GM20000 (cell line): Measurements from ENCODE around the gene USP36.
"Not testable (repeated sequence)": the region's sequence is repeated elsewhere in the genome, so short reads cannot be mapped to it uniquely, and the experiment has no call there.

Experiments
- DNase-seq: peaks from one replicate; pipeline ENCODE4 v3.0.0; 2012; ENCODE audit warnings: low spot score
- CTCF ChIP-seq: IDR thresholded peaks from 2 replicates; pipeline ENCODE4 v1.5.1; 2012; ENCODE audit warnings: mild to moderate bottlenecking, control low read depth; ENCODE audit errors: extremely low read depth, missing control alignments

The USP36 gene

GRCh38 chr17:78759203-78759968 lies 81.2 kb downstream of the USP36 start:
- no peak for DNase-seq
- no peak for TF ChIP-seq CTCF

- DNase-seq = no peak
- no peak for TF ChIP-seq CTCF
Measured at GRCh38 chr17:78753316-78754250, 87.0 kb downstream of the USP36 start.

GRCh38 chr17:78751447-78752161 lies 89.0 kb downstream of the USP36 start:
- TF ChIP-seq CTCF = no peak
- no peak for DNase-seq

GRCh38 chr17:78751000-78751399 lies 89.6 kb downstream of the USP36 start:
- not testable (repeated sequence) for DNase-seq

- no peak for DNase-seq
- TF ChIP-seq CTCF = no peak
Measured at GRCh38 chr17:78748730-78749317, 91.8 kb downstream of the USP36 start.

- no peak for TF ChIP-seq CTCF
- DNase-seq = peak; percentile 45
Measured at GRCh38 chr17:78748048-78748729, 92.4 kb downstream of the USP36 start.

GRCh38 chr17:78747488-78747887 lies 93.1 kb downstream of the USP36 start:
- DNase-seq = no peak
- TF ChIP-seq CTCF = no peak
